Measurements from ENCODE around the gene TTLL12.
A peak's percentile ranks its signal among the peaks of the same experiment; 100 is the strongest.
"Not testable (repeated sequence)": the region's sequence is repeated elsewhere in the genome, so short reads cannot be mapped to it uniquely, and the experiment has no call there.

TTLL12 gene

DNA sequence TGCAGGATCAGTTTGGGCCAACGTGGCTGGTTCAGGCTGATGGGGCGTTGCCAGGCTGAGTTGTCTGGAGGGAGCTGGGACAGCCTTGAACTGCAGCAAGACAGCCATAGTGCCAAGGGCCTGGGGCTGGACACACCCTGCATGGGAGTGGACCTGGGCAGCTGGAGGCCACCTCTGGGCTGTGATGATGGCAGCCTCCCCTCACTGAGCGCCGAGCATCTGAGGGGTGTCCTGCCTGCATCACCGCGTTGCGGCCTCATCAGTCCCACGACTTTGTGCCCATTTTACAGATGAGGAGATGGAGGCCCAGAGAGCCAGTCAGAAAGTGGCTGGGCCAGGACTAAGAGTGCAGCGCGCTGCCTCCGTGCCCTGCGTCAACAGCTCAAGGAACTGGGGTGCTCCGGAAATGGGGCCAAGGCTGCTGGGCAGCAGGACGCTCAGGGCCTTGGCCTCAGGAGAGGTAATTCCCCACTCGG lies 36.2 kb downstream of the TTLL12 start:
- Histone ChIP-seq H2AFZ (ENCODE audit: low read depth, low read length, severe bottlenecking) (no peak overlapping the region), H3K79me2 (ENCODE audit: insufficient read depth, low read length) (no peaks in the 10 kb centered on the region), H3K4me2 (ENCODE audit: low read depth, low read length, poor library complexity, severe bottlenecking) (no peak overlapping the region), H3K27me3 (ENCODE audit: low read length) (0 out of 2 replicates have a peak, but pooled peaks cover 3% of the 10 kb centered on the region), H3K27ac (ENCODE audit: low read depth, low read length) (no peak overlapping the region), H3K36me3 (ENCODE audit: low read length) (no peaks in the 10 kb centered on the region), H3K9me3 (ENCODE audit: insufficient read depth, low read length) (no peaks in the 10 kb centered on the region), H3K4me3 (ENCODE audit: insufficient read depth, low read length, poor library complexity, severe bottlenecking) (no peak overlapping the region), H3K9me2 (replicated peaks; ENCODE audit: insufficient read depth, low read length) (no peaks in the 10 kb centered on the region), H3K9ac (ENCODE audit: low read length) (no peak overlapping the region), H4K20me1 (ENCODE audit: low read depth, low read length) (no peaks in the 10 kb centered on the region), H3F3A (ENCODE audit: insufficient read depth) (no peaks in the 10 kb centered on the region; the same call in 1 of the 2 replicates)
- no peak for TF ChIP-seq EZH2phosphoT487 (conservative IDR thresholded peaks at IDR 0.05; ENCODE audit: low read length)
- TF ChIP-seq, protein P1, sequence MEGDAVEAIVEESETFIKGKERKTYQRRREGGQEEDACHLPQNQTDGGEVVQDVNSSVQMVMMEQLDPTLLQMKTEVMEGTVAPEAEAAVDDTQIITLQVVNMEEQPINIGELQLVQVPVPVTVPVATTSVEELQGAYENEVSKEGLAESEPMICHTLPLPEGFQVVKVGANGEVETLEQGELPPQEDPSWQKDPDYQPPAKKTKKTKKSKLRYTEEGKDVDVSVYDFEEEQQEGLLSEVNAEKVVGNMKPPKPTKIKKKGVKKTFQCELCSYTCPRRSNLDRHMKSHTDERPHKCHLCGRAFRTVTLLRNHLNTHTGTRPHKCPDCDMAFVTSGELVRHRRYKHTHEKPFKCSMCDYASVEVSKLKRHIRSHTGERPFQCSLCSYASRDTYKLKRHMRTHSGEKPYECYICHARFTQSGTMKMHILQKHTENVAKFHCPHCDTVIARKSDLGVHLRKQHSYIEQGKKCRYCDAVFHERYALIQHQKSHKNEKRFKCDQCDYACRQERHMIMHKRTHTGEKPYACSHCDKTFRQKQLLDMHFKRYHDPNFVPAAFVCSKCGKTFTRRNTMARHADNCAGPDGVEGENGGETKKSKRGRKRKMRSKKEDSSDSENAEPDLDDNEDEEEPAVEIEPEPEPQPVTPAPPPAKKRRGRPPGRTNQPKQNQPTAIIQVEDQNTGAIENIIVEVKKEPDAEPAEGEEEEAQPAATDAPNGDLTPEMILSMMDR (IDR thresholded peaks at IDR 0.05; ENCODE audit: insufficient read depth, low read length, poor library complexity, severe bottlenecking) = no peak

DNA sequence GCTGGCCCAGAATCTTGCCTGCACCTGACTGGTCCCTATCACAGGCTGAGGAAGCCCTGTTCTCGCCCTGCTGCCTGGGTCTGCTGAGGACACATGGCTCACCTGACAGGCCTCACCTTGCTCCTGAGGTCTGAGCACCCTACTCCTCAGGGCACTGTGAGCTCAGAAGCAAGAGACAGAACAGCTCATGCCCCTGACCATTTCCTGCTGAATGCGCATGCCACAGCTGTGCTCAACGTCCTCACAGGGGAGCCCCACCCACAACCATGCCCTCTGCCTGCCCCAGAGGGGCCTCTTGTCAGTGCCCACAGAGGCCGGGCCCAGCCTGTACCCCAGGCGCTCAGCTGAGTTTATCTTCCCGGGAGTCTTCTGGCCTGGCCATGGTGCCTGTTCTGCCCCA lies 38.4 kb downstream of the TTLL12 start:
- no peaks in the 10 kb centered on the region for H3K36me3 ChIP-seq (ENCODE audit: low read length)
- H2AFZ ChIP-seq (ENCODE audit: low read depth, low read length, severe bottlenecking) = no peak overlapping the region
- no peak overlapping the region for H3K9ac ChIP-seq (ENCODE audit: low read length)
- no peak overlapping the region for H3K4me2 ChIP-seq (ENCODE audit: low read depth, low read length, poor library complexity, severe bottlenecking)
- H3K4me3 ChIP-seq (ENCODE audit: insufficient read depth, low read length, poor library complexity, severe bottlenecking) = no peak overlapping the region
- H3K9me2 ChIP-seq (replicated peaks; ENCODE audit: insufficient read depth, low read length) = no peaks in the 10 kb centered on the region
- 0 out of 2 replicates have a peak, but pooled peaks cover 3% of the 10 kb centered on the region for H3K27me3 ChIP-seq (ENCODE audit: low read length)
- no peaks in the 10 kb centered on the region; the same call in 1 of the 2 replicates for H3F3A ChIP-seq (ENCODE audit: insufficient read depth)
- H4K20me1 ChIP-seq (ENCODE audit: low read depth, low read length) = no peaks in the 10 kb centered on the region
- no peak overlapping the region for H3K27ac ChIP-seq (ENCODE audit: low read depth, low read length)
- H3K9me3 ChIP-seq (ENCODE audit: insufficient read depth, low read length) = no peaks in the 10 kb centered on the region
- TF ChIP-seq, protein P1 (IDR thresholded peaks at IDR 0.05; ENCODE audit: insufficient read depth, low read length, poor library complexity, severe bottlenecking) = no peak
- TF ChIP-seq EZH2phosphoT487 (conservative IDR thresholded peaks at IDR 0.05; ENCODE audit: low read length) = no peak
- no peaks in the 10 kb centered on the region for H3K79me2 ChIP-seq (ENCODE audit: insufficient read depth, low read length)

DNA sequence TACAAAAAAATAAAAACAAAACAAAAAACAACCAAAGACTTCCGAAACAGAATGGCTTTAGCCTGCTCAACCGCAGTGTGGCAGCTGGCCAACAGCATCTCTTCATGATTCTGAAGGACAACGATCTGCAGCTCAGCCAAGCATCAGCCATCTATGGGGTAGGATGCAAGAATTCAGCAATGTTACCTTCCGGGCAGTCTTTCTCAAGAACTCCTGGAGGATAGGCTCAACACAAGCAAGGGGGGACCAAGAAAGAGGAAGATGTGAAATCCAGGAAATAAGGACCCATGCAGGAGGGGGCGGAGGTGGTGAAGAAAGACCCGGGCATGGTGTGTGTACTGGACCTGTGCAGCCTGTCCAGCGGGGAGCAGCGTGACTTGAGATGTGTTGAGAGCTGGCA lies 39.1 kb downstream of the TTLL12 start:
- Histone ChIP-seq H3K4me3 (ENCODE audit: insufficient read depth, low read length, poor library complexity, severe bottlenecking) (no peak overlapping the region), H3K9me2 (replicated peaks; ENCODE audit: insufficient read depth, low read length) (no peaks in the 10 kb centered on the region), H4K20me1 (ENCODE audit: low read depth, low read length) (no peaks in the 10 kb centered on the region), H3K9me3 (ENCODE audit: insufficient read depth, low read length) (no peaks in the 10 kb centered on the region), H3K79me2 (ENCODE audit: insufficient read depth, low read length) (no peaks in the 10 kb centered on the region; the same call in 1 of the 2 replicates), H3K27me3 (ENCODE audit: low read length) (0 out of 2 replicates have a peak, but pooled peaks cover 3% of the 10 kb centered on the region), H3K4me2 (ENCODE audit: low read depth, low read length, poor library complexity, severe bottlenecking) (peak overlapping the region; percentile 41), H3K27ac (ENCODE audit: low read depth, low read length) (no peak overlapping the region), H3K36me3 (ENCODE audit: low read length) (no peaks in the 10 kb centered on the region), H3K9ac (ENCODE audit: low read length) (no peak overlapping the region; the same call in 1 of the 2 replicates), H2AFZ (ENCODE audit: low read depth, low read length, severe bottlenecking) (peak overlapping the region; percentile 69), H3F3A (ENCODE audit: insufficient read depth) (no peaks in the 10 kb centered on the region; the same call in 1 of the 2 replicates)
- TF ChIP-seq, protein P1 (IDR thresholded peaks at IDR 0.05; ENCODE audit: insufficient read depth, low read length, poor library complexity, severe bottlenecking) = no peak
- TF ChIP-seq EZH2phosphoT487 (conservative IDR thresholded peaks at IDR 0.05; ENCODE audit: low read length) = no peak

DNA sequence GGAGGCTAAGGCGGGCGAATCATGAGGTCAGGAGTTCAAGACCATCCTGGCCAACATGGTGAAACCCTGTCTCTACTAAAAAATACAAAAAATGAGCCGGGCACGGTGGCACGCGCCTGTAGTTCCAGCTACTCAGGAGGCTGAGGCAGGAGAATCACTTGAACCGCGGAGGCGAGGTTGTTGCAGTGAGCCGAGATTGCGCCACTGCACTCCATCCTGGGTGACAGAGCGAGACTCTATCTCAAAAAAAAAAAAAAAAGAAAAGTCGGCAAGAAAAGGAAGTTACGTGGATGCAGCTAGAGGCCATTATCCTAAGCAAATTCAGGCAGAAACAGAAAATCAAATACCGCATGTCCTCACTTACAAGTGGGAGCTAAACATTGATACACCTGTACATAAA lies 40.6 kb downstream of the TTLL12 start:
- H3K36me3 ChIP-seq (ENCODE audit: low read length); H2AFZ ChIP-seq (ENCODE audit: low read depth, low read length, severe bottlenecking); H3K79me2 ChIP-seq (ENCODE audit: insufficient read depth, low read length); H3F3A ChIP-seq (ENCODE audit: insufficient read depth); H3K27me3 ChIP-seq (ENCODE audit: low read length); H3K4me3 ChIP-seq (ENCODE audit: insufficient read depth, low read length, poor library complexity, severe bottlenecking); H3K9me3 ChIP-seq (ENCODE audit: insufficient read depth, low read length); H3K9ac ChIP-seq (ENCODE audit: low read length); H4K20me1 ChIP-seq (ENCODE audit: low read depth, low read length); H3K9me2 ChIP-seq (replicated peaks; ENCODE audit: insufficient read depth, low read length); H3K27ac ChIP-seq (ENCODE audit: low read depth, low read length); H3K4me2 ChIP-seq (ENCODE audit: low read depth, low read length, poor library complexity, severe bottlenecking): not testable (repeated sequence)

DNA sequence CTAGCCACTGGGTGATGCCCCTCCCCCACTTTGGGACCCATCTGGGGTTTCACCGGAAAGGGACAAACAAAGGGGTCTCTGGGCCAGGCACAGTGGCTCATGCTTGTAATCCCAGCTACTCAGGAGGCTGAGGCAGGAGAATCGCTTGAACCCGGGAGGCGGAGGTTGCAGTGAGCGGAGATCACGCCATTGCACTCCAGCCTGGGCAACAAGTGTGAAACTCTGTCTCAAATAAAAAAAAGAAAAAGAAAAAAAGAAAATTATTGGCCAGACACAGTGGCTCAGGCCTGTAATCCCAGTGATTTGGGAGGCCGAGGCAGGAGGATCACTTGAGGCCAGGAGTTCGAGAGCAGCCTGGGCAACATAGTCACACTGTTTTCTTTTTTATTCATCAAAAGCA lies 41.6 kb downstream of the TTLL12 start:
- not testable (repeated sequence) for H3K27me3 ChIP-seq (ENCODE audit: low read length); H3K36me3 ChIP-seq (ENCODE audit: low read length); H3K4me2 ChIP-seq (ENCODE audit: low read depth, low read length, poor library complexity, severe bottlenecking); H3K27ac ChIP-seq (ENCODE audit: low read depth, low read length); H3K9me3 ChIP-seq (ENCODE audit: insufficient read depth, low read length); H3K9me2 ChIP-seq (replicated peaks; ENCODE audit: insufficient read depth, low read length); H3K9ac ChIP-seq (ENCODE audit: low read length); H3K79me2 ChIP-seq (ENCODE audit: insufficient read depth, low read length); H2AFZ ChIP-seq (ENCODE audit: low read depth, low read length, severe bottlenecking); H3K4me3 ChIP-seq (ENCODE audit: insufficient read depth, low read length, poor library complexity, severe bottlenecking); H4K20me1 ChIP-seq (ENCODE audit: low read depth, low read length); H3F3A ChIP-seq (ENCODE audit: insufficient read depth)

All from SU-DHL-6 (cell line).